ENCODE data around the gene COX5B. TPM values are rescaled to one million over a fixed set of nuclear protein-coding genes. Genes with fewer than 3 reads are reported as not detected.
"Not testable (repeated sequence)": the region's sequence is repeated elsewhere in the genome, so short reads cannot be mapped to it uniquely, and the experiment has no call there.

Gene COX5B, protein sequence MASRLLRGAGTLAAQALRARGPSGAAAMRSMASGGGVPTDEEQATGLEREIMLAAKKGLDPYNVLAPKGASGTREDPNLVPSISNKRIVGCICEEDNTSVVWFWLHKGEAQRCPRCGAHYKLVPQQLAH
- total RNA-seq: 393 and 441 TPM in 2 replicates

DNA sequence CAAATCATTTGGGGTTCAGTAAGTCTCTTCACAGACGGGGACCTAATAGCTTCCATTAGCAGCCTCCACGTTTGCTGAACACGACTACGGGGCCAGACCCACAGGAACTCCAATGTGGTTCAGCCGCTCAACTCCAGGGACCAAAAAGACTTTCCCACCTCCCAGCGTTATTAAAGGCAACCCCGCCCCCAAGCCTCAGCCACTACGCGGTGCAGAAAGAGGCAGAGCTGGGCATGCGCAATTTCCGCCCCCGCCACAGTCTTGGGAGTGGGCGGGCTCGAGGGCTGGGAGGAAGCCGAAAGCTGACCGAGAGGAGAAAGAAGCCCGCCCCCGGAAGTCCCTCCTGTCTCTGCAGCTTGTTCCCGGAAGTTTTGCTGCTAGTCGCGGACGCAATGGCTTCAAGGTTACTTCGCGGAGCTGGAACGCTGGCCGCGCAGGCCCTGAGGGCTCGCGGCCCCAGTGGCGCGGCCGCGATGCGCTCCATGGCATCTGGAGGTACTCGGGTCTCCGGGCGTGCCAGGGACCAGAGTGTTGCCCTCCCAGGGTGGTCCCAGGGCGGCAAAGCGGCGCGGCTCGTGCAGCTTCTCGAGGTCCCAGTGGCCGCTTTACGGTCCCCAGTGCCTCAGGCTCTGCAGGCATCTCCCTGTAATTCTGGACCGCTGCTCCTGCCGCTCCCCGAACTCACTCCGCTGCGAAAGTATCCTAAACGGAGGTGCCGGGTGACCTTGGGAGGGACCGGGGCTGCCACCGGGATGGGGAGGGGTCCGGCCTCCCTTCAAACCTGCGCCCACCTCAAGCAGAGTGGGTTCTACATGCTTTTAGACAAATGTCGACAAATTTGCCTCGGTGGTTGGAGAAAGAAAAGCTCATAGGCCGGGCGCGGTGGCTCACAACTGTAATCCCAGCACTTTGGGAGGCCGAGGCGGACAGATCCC is at the start of gene COX5B:
Gene COX5B (plus strand): TSS at position 368 of the 935 bp plus-strand sequence. CDS start 25 bp downstream, at position 393.
- Histone ChIP-seq H3K27me3 (ENCODE audit: control insufficient read depth, insufficient read depth, low read length) (no peaks in the 10 kb centered on the region), H3K4me3 (ENCODE audit: low read depth, low read length) (peak within 1 kb of the TSS; percentile 96), H3K36me3 (ENCODE audit: control insufficient read depth, insufficient read depth, low read length) (no peaks in the 10 kb centered on the region)
- TF ChIP-seq, protein P1, sequence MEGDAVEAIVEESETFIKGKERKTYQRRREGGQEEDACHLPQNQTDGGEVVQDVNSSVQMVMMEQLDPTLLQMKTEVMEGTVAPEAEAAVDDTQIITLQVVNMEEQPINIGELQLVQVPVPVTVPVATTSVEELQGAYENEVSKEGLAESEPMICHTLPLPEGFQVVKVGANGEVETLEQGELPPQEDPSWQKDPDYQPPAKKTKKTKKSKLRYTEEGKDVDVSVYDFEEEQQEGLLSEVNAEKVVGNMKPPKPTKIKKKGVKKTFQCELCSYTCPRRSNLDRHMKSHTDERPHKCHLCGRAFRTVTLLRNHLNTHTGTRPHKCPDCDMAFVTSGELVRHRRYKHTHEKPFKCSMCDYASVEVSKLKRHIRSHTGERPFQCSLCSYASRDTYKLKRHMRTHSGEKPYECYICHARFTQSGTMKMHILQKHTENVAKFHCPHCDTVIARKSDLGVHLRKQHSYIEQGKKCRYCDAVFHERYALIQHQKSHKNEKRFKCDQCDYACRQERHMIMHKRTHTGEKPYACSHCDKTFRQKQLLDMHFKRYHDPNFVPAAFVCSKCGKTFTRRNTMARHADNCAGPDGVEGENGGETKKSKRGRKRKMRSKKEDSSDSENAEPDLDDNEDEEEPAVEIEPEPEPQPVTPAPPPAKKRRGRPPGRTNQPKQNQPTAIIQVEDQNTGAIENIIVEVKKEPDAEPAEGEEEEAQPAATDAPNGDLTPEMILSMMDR (IDR thresholded peaks at IDR 0.05; ENCODE audit: insufficient read depth, low read length, poor library complexity, severe bottlenecking): no peak
- DNase-seq (ENCODE audit: low read depth): peak; percentile 84

DNA sequence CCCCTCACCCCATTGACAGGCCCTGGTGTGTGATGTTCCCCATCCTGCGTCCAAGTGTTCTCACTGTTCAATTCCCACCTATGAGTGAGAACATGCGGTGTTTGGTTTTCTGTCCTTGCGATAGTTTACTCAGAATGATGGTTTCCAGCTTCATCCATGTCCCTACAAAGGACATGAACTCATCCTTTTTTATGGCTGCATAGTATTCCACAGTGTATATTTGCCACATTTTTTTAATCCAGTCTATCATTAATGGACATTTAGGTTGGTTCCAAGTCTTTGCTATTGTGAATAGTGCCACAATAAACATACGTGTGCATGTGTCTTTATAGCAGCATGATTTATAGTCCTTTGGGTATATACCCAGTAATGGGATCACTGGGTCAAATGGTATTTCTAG is 49.7 kb upstream of the COX5B start:
- DNase-seq (ENCODE audit: low read depth); H3K27me3 ChIP-seq (ENCODE audit: control insufficient read depth, insufficient read depth, low read length); H3K36me3 ChIP-seq (ENCODE audit: control insufficient read depth, insufficient read depth, low read length); H3K4me3 ChIP-seq (ENCODE audit: low read depth, low read length): not testable (repeated sequence)

DNA sequence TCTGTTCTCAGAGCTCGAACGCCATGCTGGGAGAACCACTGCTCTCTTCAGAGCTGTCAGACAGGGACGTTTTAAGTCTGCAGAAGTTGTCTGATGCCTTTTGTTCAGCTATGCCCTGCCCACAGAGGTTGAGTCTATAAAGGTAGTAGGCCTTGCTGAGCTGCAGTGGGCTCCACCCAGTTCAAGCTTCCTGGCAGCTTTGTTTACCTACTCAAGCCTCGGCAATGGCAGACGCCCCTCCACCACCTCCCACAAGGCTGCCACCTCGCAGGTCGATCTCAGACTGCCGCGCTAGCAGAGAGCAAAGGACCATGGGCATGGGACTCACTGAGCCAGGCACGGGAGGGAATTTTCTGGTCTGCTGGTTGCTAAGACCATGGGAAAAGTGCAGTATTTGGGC is 44.3 kb upstream of the COX5B start:
- not testable (repeated sequence) for H3K27me3 ChIP-seq (ENCODE audit: control insufficient read depth, insufficient read depth, low read length); DNase-seq (ENCODE audit: low read depth); H3K36me3 ChIP-seq (ENCODE audit: control insufficient read depth, insufficient read depth, low read length); H3K4me3 ChIP-seq (ENCODE audit: low read depth, low read length)

DNA sequence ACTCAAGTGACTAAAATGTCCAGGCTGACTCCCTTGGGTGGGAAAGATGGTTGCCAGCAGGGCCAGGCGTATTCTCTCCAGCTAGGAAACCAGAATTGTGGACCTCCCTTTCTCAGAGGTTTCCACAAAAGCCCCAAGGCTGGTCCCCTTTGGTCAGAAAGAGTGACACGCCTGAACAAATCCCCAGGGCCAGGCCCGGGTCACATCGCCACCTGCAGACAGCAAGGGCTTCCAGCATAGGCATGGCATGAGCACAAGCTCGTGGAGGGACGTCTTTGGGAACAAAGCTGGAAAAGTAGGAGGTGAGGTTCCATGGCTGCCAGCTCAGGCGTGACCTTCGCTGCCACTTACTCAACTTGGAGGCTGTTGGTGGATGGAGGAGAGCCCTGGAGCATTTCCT is 40.8 kb upstream of the COX5B start:
- not testable (repeated sequence) for DNase-seq (ENCODE audit: low read depth); H3K4me3 ChIP-seq (ENCODE audit: low read depth, low read length); H3K36me3 ChIP-seq (ENCODE audit: control insufficient read depth, insufficient read depth, low read length); H3K27me3 ChIP-seq (ENCODE audit: control insufficient read depth, insufficient read depth, low read length)

DNA sequence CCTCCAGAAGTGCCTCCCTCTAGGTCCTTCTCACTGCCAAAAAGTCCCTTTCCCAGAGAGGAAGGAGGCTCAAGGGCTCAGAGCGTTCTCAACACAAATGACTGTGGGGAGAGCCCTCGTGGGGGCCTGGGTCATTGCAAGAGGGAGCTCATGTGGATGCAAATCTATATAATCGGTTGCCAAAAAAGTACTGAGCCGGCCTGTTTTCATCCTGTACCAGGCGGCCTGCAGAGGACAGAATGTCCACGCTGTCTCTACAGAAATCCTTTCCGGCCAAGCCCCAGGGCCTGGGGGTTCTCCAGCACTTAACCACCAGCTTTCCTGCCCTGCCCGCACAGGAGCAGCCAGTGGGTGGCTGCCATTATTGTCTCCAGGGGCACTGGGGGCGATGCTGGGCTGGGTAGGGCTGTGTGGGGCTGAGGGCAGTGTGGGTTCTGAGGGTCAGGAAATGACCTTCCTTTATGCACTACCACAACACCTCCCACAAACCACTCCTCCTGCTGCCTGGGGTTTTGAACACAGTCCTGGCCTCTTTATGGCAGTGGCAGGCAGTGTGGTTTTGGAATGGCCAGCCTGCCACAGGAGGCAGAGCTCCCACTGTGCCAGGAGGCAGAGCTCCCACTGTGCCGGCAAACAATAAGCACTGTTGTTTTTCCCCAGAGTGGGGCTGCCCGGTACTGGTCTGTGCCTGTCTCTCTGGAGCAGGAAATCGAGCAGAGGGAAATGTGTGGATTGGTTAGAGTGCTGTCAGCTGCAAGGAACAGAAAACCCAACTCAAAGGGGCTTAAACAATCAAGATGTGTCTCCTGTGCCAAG is 40.1 kb upstream of the COX5B start:
- not testable (repeated sequence) for DNase-seq (ENCODE audit: low read depth); H3K27me3 ChIP-seq (ENCODE audit: control insufficient read depth, insufficient read depth, low read length); H3K36me3 ChIP-seq (ENCODE audit: control insufficient read depth, insufficient read depth, low read length); H3K4me3 ChIP-seq (ENCODE audit: low read depth, low read length)

DNA sequence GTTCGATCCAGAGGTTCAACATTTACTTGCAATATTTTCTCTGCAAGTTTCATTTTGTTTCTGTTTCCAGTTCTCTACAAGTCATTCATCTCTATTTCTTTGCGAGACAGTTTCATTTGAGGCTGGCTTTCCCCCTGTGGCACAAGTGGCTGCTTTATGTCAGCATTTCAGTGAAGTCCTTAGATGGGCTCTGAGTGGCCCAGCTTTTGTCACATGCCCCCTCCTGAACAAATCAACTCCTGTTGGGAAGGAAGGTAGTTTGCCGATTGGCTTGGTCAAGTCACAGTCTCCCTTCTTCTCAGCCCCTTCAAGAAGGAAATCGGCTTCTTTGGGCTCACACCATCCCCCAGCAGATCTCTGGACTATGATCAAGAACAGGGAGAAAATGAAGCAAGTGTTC is 37.1 kb upstream of the COX5B start:
- not testable (repeated sequence) for H3K36me3 ChIP-seq (ENCODE audit: control insufficient read depth, insufficient read depth, low read length); H3K27me3 ChIP-seq (ENCODE audit: control insufficient read depth, insufficient read depth, low read length); H3K4me3 ChIP-seq (ENCODE audit: low read depth, low read length); DNase-seq (ENCODE audit: low read depth)

DNA sequence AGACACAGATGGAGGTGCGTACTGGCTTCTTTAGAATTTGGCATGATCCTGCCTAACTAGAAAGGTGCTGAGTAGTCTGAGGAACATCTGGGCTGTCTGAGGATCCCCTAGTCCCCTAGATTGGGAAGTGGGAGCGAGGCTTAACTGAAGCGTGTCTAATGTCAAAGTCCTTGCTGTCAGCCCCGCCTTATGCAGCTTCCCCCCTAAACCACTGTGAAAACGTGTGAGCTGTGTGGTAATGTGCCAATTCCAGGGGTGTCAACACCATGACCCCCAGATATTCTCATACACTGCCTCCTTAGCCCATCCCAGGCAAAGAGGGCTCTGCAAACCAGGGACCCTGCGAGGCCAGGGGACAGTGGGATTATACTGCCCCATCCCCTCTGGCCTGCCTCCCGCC is 34.0 kb upstream of the COX5B start:
- not testable (repeated sequence) for H3K27me3 ChIP-seq (ENCODE audit: control insufficient read depth, insufficient read depth, low read length); DNase-seq (ENCODE audit: low read depth); H3K36me3 ChIP-seq (ENCODE audit: control insufficient read depth, insufficient read depth, low read length); H3K4me3 ChIP-seq (ENCODE audit: low read depth, low read length)

DNA sequence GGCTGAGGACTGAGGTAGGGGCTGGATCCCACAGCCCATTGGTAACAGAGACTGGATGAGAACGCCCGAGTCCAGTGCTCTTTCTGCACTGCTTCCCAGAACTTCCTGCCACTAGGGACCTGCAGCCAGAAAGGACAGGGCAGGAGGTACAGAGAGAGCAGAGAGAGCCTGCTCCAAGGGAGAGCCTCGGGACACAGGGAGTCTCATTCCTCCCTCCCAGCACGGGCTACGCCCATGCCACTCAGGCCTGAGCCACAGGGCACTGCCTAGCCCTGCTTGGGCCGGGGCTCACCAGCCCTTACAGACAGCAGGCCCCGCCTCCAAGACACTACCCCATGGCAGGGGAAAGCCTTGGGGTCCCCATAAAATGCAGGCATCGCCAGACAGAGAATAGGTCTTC is 30.1 kb upstream of the COX5B start:
- not testable (repeated sequence) for H3K4me3 ChIP-seq (ENCODE audit: low read depth, low read length); DNase-seq (ENCODE audit: low read depth); H3K27me3 ChIP-seq (ENCODE audit: control insufficient read depth, insufficient read depth, low read length); H3K36me3 ChIP-seq (ENCODE audit: control insufficient read depth, insufficient read depth, low read length)

DNA sequence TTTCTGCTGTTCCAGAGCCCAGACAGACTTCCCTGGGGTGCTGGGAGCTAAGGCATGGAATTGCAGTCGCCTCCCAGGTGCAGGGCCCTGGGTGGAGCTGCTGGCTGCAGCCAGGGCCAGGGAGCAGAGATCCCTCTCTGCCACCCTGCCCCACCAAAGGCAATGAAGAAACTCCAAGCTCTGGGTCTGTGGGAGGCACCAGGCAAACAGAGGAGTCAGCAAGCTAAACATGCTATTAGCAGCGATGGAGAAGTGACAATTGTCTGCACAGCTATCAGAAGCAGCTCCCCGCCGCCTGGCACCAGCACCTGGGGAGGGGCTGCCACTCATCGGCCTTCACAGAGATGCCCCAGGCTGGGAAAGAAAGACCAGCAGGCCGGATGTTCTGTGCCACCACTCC is 28.0 kb upstream of the COX5B start:
- Histone ChIP-seq H3K27me3 (ENCODE audit: control insufficient read depth, insufficient read depth, low read length) (no peaks in the 10 kb centered on the region), H3K4me3 (ENCODE audit: low read depth, low read length) (no peak overlapping the region), H3K36me3 (ENCODE audit: control insufficient read depth, insufficient read depth, low read length) (no peaks in the 10 kb centered on the region)
- DNase-seq (ENCODE audit: low read depth): no peak
- TF ChIP-seq, protein P1 (IDR thresholded peaks at IDR 0.05; ENCODE audit: insufficient read depth, low read length, poor library complexity, severe bottlenecking): no peak

DNA sequence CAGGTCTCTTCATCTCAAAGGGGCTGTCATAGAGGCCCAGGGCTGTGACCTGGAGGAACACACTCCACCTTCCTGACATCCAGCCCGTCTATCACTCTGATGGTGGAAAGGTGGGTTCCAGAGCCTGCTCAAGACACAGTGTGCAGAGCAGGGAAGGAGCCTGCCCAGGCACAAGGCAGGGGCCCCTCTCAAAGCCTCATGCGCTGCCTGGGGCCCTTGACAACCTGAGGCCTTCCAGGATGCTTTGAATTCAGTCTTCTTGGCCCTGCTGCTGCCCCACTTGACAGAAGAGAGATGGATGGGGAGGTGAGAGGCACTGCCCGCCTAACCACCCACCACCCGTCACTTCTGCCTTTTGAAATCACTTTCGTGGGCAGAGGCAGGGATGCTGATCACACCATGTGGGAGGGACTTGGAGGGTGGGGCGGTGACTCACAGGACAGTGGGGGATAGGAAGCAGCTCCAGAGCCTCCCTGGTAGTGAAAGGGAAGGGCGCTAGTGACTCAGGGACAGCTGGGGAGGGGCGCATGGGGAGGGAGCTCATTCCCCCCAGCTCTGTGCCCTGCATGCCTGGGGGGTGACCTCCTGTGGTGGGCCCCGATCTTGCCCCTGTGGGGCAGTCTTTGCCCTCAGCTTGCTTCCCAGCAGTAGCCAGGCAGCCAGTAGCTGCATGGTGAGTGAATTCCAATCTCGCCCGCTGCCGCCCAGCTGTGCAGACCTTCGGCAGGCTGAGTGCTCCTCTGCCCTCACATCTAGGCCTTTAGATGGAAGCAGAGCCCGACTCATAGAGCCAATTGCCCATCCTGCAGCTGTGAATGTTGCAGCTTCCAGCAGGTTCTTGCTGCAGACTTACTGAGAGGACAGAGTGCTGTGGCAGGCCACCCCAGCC is 26.7 kb upstream of the COX5B start:
- peak; percentile 16 for DNase-seq (ENCODE audit: low read depth)
- not testable (repeated sequence) for H3K4me3 ChIP-seq (ENCODE audit: low read depth, low read length); H3K27me3 ChIP-seq (ENCODE audit: control insufficient read depth, insufficient read depth, low read length); H3K36me3 ChIP-seq (ENCODE audit: control insufficient read depth, insufficient read depth, low read length)

DNA sequence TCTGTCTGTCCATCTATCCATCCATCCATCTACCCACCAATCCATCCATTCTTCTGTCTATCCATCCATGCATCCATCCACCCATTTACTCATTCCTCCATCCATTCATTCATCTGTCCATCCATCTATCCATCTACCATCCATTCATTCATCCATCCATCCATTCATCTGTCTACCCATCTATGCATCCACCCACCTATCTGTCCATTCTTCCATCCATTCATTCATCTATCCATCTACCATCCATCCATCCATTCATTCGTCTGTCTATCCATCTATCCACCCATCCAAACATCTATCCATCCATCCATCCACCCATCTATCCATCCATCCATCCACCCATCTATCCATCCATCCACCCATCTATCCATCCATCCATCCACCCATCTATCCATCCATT is 25.4 kb upstream of the COX5B start:
- H3K27me3 ChIP-seq (ENCODE audit: control insufficient read depth, insufficient read depth, low read length); H3K36me3 ChIP-seq (ENCODE audit: control insufficient read depth, insufficient read depth, low read length); DNase-seq (ENCODE audit: low read depth): not testable (repeated sequence)

More for the DNA sequence above, 25.4 kb upstream of the COX5B start:
- H3K4me3 ChIP-seq (ENCODE audit: low read depth, low read length): not testable (repeated sequence)
